SH-SY5Y (cell line): ENCODE results near the gene DISP1.

Experiments
- GATA2 ChIP-seq: IDR thresholded peaks from 2 replicates; pipeline ENCODE4 v1.6.1; 2011; ENCODE audit warnings: mild to moderate bottlenecking, low read depth, low read length
- GATA3 ChIP-seq: IDR thresholded peaks from 2 replicates; pipeline ENCODE4 v1.6.1; 2011; ENCODE audit warnings: low read depth, mild to moderate bottlenecking, low read length, moderate library complexity

- TF ChIP-seq GATA2 (no peak), GATA3 (no peak)
Measured at GRCh38 chr1:222798975-222799374, 15.9 kb upstream of the DISP1 start.
